ENCODE measurements around the gene FAM50B. TPM values are rescaled to one million over a fixed set of nuclear protein-coding genes. Genes with fewer than 3 reads are reported as not detected.

The FAM50B gene
- total and polyA plus RNA-seq, 2 of the 13 experiments (the other 11 are each of a cell fraction or from before 2014, with no cell fraction given) = 0.05 TPM; not detected in 1

GRCh38 chr6:3899970-3900439 lies 50.8 kb downstream of the FAM50B start:
- H3K4me2 ChIP-seq (ENCODE audit: low read depth, low read length) = no peak overlapping the region
- H3K4me3 ChIP-seq (replicated peaks in 1 of 3; ENCODE audit: insufficient read depth in 1 of 3, low read depth in 2 of 3, low read length in 3 of 3) = no peak overlapping the region
- no peaks in the 10 kb centered on the region for H3K9me3 ChIP-seq (ENCODE audit: low read length)
- no peaks in the 10 kb centered on the region for H4K20me1 ChIP-seq (ENCODE audit: insufficient read depth, low read length)
- intact Hi-C loops (cut with micrococcal nuclease; ENCODE audit: unreplicated experiment) (no loop called here), in situ Hi-C loops (cut with HindIII; ENCODE audit: extremely low pct_ligation_motif_present, low pct_unique_long_range_greater_than_20kb) (no loop called here)
- ChIA-PET CTCF (ENCODE audit: low intra/inter-chr PET ratio, low total read pairs) (no interaction called here), POLR2A (interaction anchor here (1.1 kb wide), 1 partner anchor 14 kb away, joined by 4 read pairs; no protein-coding TSS in a partner anchor)
- no peak overlapping the region for H3K27ac ChIP-seq (ENCODE audit: extremely low read length, insufficient read depth, low read length)
- H2AFZ ChIP-seq (ENCODE audit: low read length) = no peak overlapping the region
- H3K36me3 ChIP-seq (replicated peaks in 1 of 2; ENCODE audit: control insufficient read depth in 1 of 2, insufficient read depth in 2 of 2, low read length in 2 of 2) = no peaks in the 10 kb centered on the region
- FAIRE-seq = peak; percentile 4
- H3K4me1 ChIP-seq (ENCODE audit: insufficient read depth, low read length) = peaks cover 38% of the 10 kb centered on the region
- H3K27me3 ChIP-seq (ENCODE audit: control insufficient read depth in 1 of 2, insufficient read depth in 2 of 2, low read length in 2 of 2) = no peaks in the 10 kb centered on the region
- no TSS peak for BruUV-seq (replicated peaks)
- DNase-seq (ENCODE audit: low spot score) = peak; percentile 62
- no peaks in the 10 kb centered on the region for H3K79me2 ChIP-seq (ENCODE audit: insufficient read depth, low read length)
- H3K9ac ChIP-seq (ENCODE audit: insufficient read depth, low read depth, low read length) = 0 out of 2 replicates have a peak overlapping the region, but pooled peaks have one; percentile 5
- no peak for ATAC-seq
- WGBS (ENCODE audit: low lambda C conversion rate) = 77% methylated on average over 14 of the region's 14 CpGs
- TF ChIP-seq TEF (CRISPR knock-in tag; IDR thresholded peaks at IDR 0.05) (no peak), ARID2 (CRISPR knock-in tag; IDR thresholded peaks at IDR 0.05; ENCODE audit: borderline replicate concordance) (no peak), GATAD2A (CRISPR knock-in tag; IDR thresholded peaks at IDR 0.05) (peak; percentile 75), ZNF335 (CRISPR knock-in tag; IDR thresholded peaks at IDR 0.05) (0 out of 2 replicates have a peak, but pooled peaks have one; percentile 52), ARID5B (CRISPR knock-in tag; IDR thresholded peaks at IDR 0.05) (peak; percentile 76), ZNF687 (CRISPR knock-in tag; IDR thresholded peaks at IDR 0.05) (peak; percentile 86), ZGPAT (CRISPR knock-in tag; IDR thresholded peaks at IDR 0.05) (peak; percentile 62; the same call in 1 of the 2 replicates), HOXA3 (CRISPR knock-in tag; IDR thresholded peaks at IDR 0.05) (peak; percentile 58; the same call in 1 of the 2 replicates), KDM5B (CRISPR knock-in tag; IDR thresholded peaks at IDR 0.05; ENCODE audit: borderline replicate concordance) (0 out of 2 replicates have a peak, but pooled peaks have one; percentile 14), RARA (CRISPR knock-in tag; IDR thresholded peaks at IDR 0.05) (peak; percentile 63), FOXA3 (CRISPR knock-in tag; IDR thresholded peaks at IDR 0.05) (peak; percentile 62), ZKSCAN8 (CRISPR knock-in tag; IDR thresholded peaks at IDR 0.05; ENCODE audit: borderline replicate concordance) (no peak), POLR2AphosphoS5 (IDR thresholded peaks at IDR 0.05; ENCODE audit: low read depth, low read length) (peak; percentile 35; the same call in 1 of the 2 replicates), CEBPG (CRISPR knock-in tag; IDR thresholded peaks at IDR 0.05) (0 out of 2 replicates have a peak, but pooled peaks have one; percentile 12), KDM3A (CRISPR knock-in tag; IDR thresholded peaks at IDR 0.05; ENCODE audit: low read depth) (0 out of 2 replicates have a peak, but pooled peaks have one; percentile 28), GLI4 (CRISPR knock-in tag; IDR thresholded peaks at IDR 0.05; ENCODE audit: borderline replicate concordance) (no peak)

All from HepG2 (cell line).